HG03045 (cell line): ENCODE results near the gene CA11.

Experiments used
- ATAC-seq: cut with Tn5 transposase; IDR thresholded peaks from one replicate; pipeline ENCODE4 v1.9.1; 2021; ENCODE audit warnings: mild to moderate bottlenecking, moderate library complexity; ENCODE audit not compliant: unreplicated experiment

Gene CA11

GRCh38 chr19:48588670-48589401, 57.2 kb downstream of the CA11 start:
- no peak for ATAC-seq
